DND-41 (cell line): ENCODE data around the gene ANKRD6.

Source experiments
- ATAC-seq: fragments of 200-7000 bp; cut with Tn5 transposase; 3 replicates; pipeline ENCODE4 v1.9.1; 2021; ENCODE audit warnings: low read depth; ENCODE audit not compliant: insufficient read depth
- DNase-seq: peaks from one replicate; pipeline ENCODE4 v3.0.0-alpha.2; 2020
- H2AFZ ChIP-seq: 2 replicates; pipeline ENCODE4 v1.6.0; 2012; ENCODE audit warnings: low read depth, low read length
- H3K27ac ChIP-seq: 2 replicates; pipeline ENCODE4 v1.5.1; 2012; ENCODE audit warnings: low read length, inconsistent platforms
- H3K27me3 ChIP-seq: fragments of 200-600 bp; sonication (generic); 2 replicates; pipeline ENCODE4 v1.6.0; 2012; ENCODE audit warnings: low read length, mild to moderate bottlenecking, inconsistent platforms; ENCODE audit not compliant: insufficient read depth, poor library complexity
- H3K36me3 ChIP-seq: 2 replicates; pipeline ENCODE4 v1.5.1; 2012; ENCODE audit warnings: low read length, inconsistent platforms; ENCODE audit not compliant: insufficient read depth
- H3K4me1 ChIP-seq: 2 replicates; pipeline ENCODE4 v1.5.1; 2012; ENCODE audit warnings: mild to moderate bottlenecking, low read length; ENCODE audit not compliant: insufficient read depth
- H3K4me2 ChIP-seq: 2 replicates; pipeline ENCODE4 v1.6.0; 2012; ENCODE audit warnings: mild to moderate bottlenecking, moderate library complexity, low read length, inconsistent platforms; ENCODE audit not compliant: insufficient read depth
- H3K4me3 ChIP-seq, 2 experiments: fragments of 200-600 bp in 1 of 2; shearing (Covaris generic) in 1 of 2; 2 replicates each; pipeline ENCODE4 v1.5.1; 2012 to 2016; ENCODE audit warnings: inconsistent platforms in 2 of 2, low read length in 2 of 2, mild to moderate bottlenecking in 2 of 2, low read depth in 1 of 2, moderate library complexity in 1 of 2
- H3K79me2 ChIP-seq: 2 replicates; pipeline ENCODE4 v1.6.0; 2012; ENCODE audit warnings: low read length, inconsistent platforms; ENCODE audit not compliant: insufficient read depth
- H3K9ac ChIP-seq: 2 replicates; pipeline ENCODE4 v1.6.0; 2012; ENCODE audit warnings: low read depth, mild to moderate bottlenecking, inconsistent platforms, low read length, moderate library complexity
- H3K9me3 ChIP-seq: 2 replicates; pipeline ENCODE4 v1.5.1; 2012; ENCODE audit warnings: low read length, moderate library complexity, mild to moderate bottlenecking, inconsistent platforms; ENCODE audit not compliant: insufficient read depth, severe bottlenecking
- H4K20me1 ChIP-seq: 2 replicates; pipeline ENCODE4 v1.6.0; 2012; ENCODE audit warnings: low read length; ENCODE audit not compliant: insufficient read depth
- CTCF ChIP-seq: IDR thresholded peaks from 2 replicates; pipeline ENCODE4 v1.5.1; 2012; ENCODE audit warnings: borderline replicate concordance, low read length, moderate library complexity, mild to moderate bottlenecking; ENCODE audit not compliant: poor library complexity, severe bottlenecking; ENCODE audit errors: extremely low read depth
- EZH2 ChIP-seq: IDR thresholded peaks from 3 replicates; pipeline ENCODE4 v1.6.1; 2012; ENCODE audit warnings: borderline replicate concordance, low read depth, mild to moderate bottlenecking, moderate library complexity, low read length, inconsistent platforms; ENCODE audit not compliant: severe bottlenecking

Gene ANKRD6

DNA sequence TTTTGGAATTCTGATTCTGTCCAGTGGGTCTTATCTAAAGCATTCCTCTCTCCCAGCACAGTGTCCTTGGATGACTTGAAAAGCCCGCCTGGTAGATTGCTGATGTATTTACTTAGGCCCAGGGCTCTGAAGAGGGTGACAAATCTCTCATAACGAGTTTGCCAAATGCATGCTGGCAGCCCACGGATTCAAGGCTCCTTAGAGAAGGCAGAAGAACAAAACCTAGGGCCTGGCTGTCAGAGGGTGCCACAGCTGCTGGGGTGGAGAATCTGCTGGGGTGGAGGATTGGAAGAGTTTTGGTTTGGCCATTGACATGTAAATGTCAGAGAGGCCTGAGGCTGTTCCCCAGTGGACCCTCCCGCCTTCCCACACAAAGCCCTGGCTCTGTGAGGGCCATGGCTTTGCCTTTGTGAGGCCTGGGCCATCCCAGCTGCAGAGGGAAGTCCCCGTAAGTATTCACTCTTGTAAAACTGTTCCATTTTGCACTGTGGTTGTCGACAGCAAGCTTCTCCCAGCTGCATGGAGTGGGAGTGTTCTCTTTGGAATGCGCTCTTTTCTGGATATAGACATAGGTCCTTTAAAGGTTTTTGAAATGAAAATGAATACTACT lies 50.3 kb downstream of the ANKRD6 start:
- ATAC-seq = no peak

GRCh38 chr6:89485320-89485719 lies 52.4 kb downstream of the ANKRD6 start:
- Histone ChIP-seq H3K36me3 (no peaks in the 10 kb centered on the region), H3K9me3 (no peaks in the 10 kb centered on the region), H3K79me2 (no peaks in the 10 kb centered on the region), H3K4me2 (no peak overlapping the region), H2AFZ (no peak overlapping the region), H4K20me1 (no peaks in the 10 kb centered on the region), H3K27me3 (peaks cover 7% of the 10 kb centered on the region), H3K4me3 (no peak overlapping the region), H3K9ac (no peak overlapping the region), H3K27ac (no peak overlapping the region), H3K4me1 (no peaks in the 10 kb centered on the region)
- ATAC-seq (no peak), DNase-seq (no peak)
- no peak for TF ChIP-seq EZH2
- no peak for TF ChIP-seq CTCF

More for the DNA sequence above, 50.3 kb downstream of the ANKRD6 start:
- Histone ChIP-seq H3K4me1 (no peaks in the 10 kb centered on the region), H3K9ac (no peak overlapping the region), H3K4me2 (no peak overlapping the region), H3K27me3 (peaks cover 7% of the 10 kb centered on the region), H3K79me2 (no peaks in the 10 kb centered on the region), H3K36me3 (no peaks in the 10 kb centered on the region), H3K9me3 (no peaks in the 10 kb centered on the region), H3K27ac (no peak overlapping the region), H4K20me1 (no peaks in the 10 kb centered on the region), H2AFZ (no peak overlapping the region), H3K4me3 (no peak overlapping the region)
- TF ChIP-seq CTCF (no peak), EZH2 (no peak)
- no peak for DNase-seq

DNA sequence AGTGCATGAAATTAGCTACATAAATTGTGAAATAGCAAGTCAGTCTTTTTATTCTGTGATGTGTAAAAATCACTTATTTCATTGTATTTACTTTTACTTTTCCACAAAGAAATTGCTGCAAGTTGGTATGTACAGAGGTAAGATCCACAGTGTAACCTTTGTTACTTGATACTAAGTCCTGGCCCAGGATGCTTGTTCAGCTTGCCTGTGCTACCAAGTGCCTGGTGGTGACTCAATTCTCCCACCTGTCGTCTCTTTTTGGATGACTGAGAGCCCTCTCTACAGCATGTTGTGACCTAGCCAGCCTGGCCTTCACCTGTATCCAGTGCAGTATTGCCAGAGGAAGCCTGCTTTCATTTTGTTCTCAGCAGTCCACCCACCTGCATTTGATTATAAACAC lies 54.9 kb downstream of the ANKRD6 start:
- H3K36me3 ChIP-seq = no peaks in the 10 kb centered on the region
- no peaks in the 10 kb centered on the region for H3K4me1 ChIP-seq
- H2AFZ ChIP-seq = no peak overlapping the region
- H3K4me3 ChIP-seq = no peak overlapping the region
- no peaks in the 10 kb centered on the region for H3K9me3 ChIP-seq
- no peak overlapping the region for H3K27ac ChIP-seq
- ATAC-seq = no peak
- H3K4me2 ChIP-seq = no peak overlapping the region
- peaks cover 3% of the 10 kb centered on the region for H3K27me3 ChIP-seq
- no peak for DNase-seq
- H3K9ac ChIP-seq = no peak overlapping the region
- TF ChIP-seq CTCF = no peak
- TF ChIP-seq EZH2 = no peak
- no peaks in the 10 kb centered on the region for H3K79me2 ChIP-seq
- no peaks in the 10 kb centered on the region for H4K20me1 ChIP-seq
